ENCODE data around the gene CCNF. TPM values are rescaled to one million over a fixed set of nuclear protein-coding genes. Genes with fewer than 3 reads are reported as not detected.

CCNF gene
- total and polyA plus RNA-seq, 2 of the 8 experiments (the other 6 are each of a cell fraction or from before 2014, with no cell fraction given), result 15.4 to 54.3 TPM

GRCh38 chr16:2462031-2462866 is 33.0 kb downstream of the CCNF start (continued):
- TF ChIP-seq CTCF (IDR thresholded peaks at IDR 0.05; ENCODE audit: control extremely low read depth in 1 of 3, insufficient read depth in 1 of 3, low read depth in 1 of 3, low read length in 3 of 3) (no peak), NRF1 (IDR thresholded peaks at IDR 0.05; ENCODE audit: low read depth, low read length) (no peak), RFX5 (IDR thresholded peaks at IDR 0.05; ENCODE audit: borderline replicate concordance, low read depth, low read length) (no peak)
